GM13976 (cell line): ENCODE measurements around the gene CHDH.

ENCODE experiments used
- DNase-seq: peaks from one replicate; pipeline ENCODE4 v3.0.0; 2012; ENCODE audit warnings: low spot score
- CTCF ChIP-seq: IDR thresholded peaks from 2 replicates; pipeline ENCODE4 v1.5.1; 2012; ENCODE audit warnings: borderline replicate concordance, mild to moderate bottlenecking; ENCODE audit not compliant: insufficient read depth; ENCODE audit errors: extremely low read depth, missing control alignments, control extremely low read depth
- in situ Hi-C: fragments of 300-500 bp; cut with MboI; formaldehyde crosslinking; loops from one replicate; pipeline ENCODE4 v1.12.0; 2022; ENCODE audit warnings: low sequenced_read_pairs, mixed read lengths, inconsistent platforms; ENCODE audit not compliant: unreplicated experiment

CHDH gene

DNA sequence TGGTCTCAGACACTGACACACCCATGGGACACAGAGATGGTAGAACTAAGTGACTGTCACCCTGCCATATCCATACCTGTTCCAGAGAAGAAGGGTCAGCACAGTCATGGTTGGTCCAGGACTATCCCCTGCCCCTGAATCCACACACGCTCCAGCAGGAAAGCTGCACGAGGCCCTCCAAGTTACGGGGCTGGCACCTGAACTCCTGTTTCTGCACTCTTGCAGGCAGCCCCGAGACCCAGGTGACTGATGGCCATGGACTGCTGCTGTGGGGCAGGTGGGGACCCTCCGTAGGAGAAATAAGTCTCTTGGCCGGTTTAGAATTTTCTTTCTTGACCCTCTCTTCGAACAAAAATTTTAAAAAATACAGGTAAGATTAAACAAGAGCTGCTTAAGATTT is 30.6 kb downstream of the CHDH start:
- TF ChIP-seq CTCF, result no peak
- DNase-seq, result no peak
- in situ Hi-C loops, result no loop called here

- in situ Hi-C loops, result no loop called here
- no peak for TF ChIP-seq CTCF
- DNase-seq, result no peak
Observed at GRCh38 chr3:53815067-53815466, 31.2 kb downstream of the CHDH start.

GRCh38 chr3:53813876-53814275 is 32.3 kb downstream of the CHDH start:
- in situ Hi-C loops, result no loop called here
- TF ChIP-seq CTCF, result no peak
- no peak for DNase-seq

GRCh38 chr3:53813229-53813628 is 33.0 kb downstream of the CHDH start:
- in situ Hi-C loops, result no loop called here
- TF ChIP-seq CTCF, result no peak
- no peak for DNase-seq

GRCh38 chr3:53812434-53812833 is 33.8 kb downstream of the CHDH start:
- in situ Hi-C loops, result no loop called here
- TF ChIP-seq CTCF, result no peak
- no peak for DNase-seq

DNA sequence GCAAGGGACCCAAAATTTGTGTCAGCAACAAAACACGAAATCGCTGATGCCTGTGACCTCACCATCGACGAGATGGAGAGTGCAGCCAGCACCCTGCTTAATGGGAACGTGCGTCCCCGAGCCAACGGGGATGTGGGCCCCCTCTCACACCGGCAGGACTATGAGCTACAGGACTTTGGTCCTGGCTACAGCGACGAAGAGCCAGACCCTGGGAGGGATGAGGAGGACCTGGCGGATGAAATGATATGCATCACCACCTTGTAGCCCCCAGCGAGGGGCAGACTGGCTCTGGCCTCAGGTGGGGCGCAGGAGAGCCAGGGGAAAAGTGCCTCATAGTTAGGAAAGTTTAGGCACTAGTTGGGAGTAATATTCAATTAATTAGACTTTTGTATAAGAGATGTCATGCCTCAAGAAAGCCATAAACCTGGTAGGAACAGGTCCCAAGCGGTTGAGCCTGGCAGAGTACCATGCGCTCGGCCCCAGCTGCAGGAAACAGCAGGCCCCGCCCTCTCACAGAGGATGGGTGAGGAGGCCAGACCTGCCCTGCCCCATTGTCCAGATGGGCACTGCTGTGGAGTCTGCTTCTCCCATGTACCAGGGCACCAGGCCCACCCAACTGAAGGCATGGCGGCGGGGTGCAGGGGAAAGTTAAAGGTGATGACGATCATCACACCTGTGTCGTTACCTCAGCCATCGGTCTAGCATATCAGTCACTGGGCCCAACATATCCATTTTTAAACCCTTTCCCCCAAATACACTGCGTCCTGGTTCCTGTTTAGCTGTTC is 34.9 kb downstream of the CHDH start:
- in situ Hi-C loops, result no loop called here
- DNase-seq, result no peak
- no peak for TF ChIP-seq CTCF
